Uterus (tissue), 2 donors: Measurements from ENCODE around the gene PXMP4.

ENCODE experiments used
- CTCF ChIP-seq, 4 experiments: fragments of 200-600 bp in 2 of 4; fragments of 450-650 bp in 2 of 4; sonication (generic) in 2 of 4; IDR thresholded peaks; one replicate each; pipeline ENCODE4 v1.5.1; 2016 to 2019; ENCODE audit warnings: antibody characterized with exemption in 4 of 4, mild to moderate bottlenecking in 2 of 4, moderate library complexity in 1 of 4
- POLR2A ChIP-seq, 2 donors: fragments of 450-650 bp; IDR thresholded peaks; one replicate each; pipeline ENCODE4 v1.6.1; 2016; ENCODE audit warnings: antibody characterized with exemption in 2 of 2, mild to moderate bottlenecking in 1 of 2, moderate library complexity in 1 of 2

- TF ChIP-seq POLR2A (IDR thresholded peaks at IDR 0.05) (no peak), CTCF (IDR thresholded peaks at IDR 0.05) (no peak)
These were observed 37.3 kb upstream of the PXMP4 start for GRCh38 chr20:33757458-33757857.
